ENCODE data around the gene HGD.

Gene HGD

DNA sequence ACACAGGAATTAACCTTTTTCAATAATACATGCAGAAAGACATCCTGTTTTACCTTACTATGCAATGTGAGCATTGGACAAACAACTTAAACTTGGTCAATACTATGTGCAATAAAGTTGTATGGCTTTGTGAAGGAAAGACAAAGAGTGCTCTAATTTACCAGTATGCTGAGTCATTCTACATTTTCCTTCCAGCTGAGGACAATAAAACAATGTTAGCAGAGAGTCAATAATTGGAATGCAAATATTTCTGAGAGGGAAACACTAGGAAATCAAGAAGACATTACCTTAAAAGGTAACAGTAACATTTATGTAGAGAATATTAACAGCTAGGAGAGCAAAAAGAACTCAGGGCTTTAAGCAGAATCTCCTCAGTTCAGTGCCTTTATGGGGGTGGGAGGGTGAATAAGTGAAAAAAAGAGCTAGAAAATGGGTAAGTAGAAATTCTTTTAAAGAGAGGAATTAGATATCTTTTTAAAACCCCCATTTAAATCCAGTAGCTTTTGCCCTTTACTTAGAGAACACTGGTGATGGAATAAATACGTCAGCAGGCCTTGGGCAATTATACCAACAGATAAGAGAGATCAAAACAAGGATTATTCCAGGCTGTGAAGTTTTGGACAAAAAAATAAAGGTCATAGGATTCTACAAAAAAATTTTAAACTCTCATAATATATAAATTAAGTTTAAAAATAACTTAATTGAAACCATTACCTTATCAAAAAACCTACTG lies 11.6 kb upstream of the HGD start:
- TF ChIP-seq POLR2A (IDR thresholded peaks at IDR 0.05; ENCODE audit: low read depth, low read length): no peak
- no peak for TF ChIP-seq POLR2AphosphoS5 (IDR thresholded peaks at IDR 0.05; ENCODE audit: low read depth, low read length)
- no peak for TF ChIP-seq TAF1 (IDR thresholded peaks at IDR 0.05; ENCODE audit: borderline replicate concordance, low read depth, low read length)
- FAIRE-seq (peak; percentile 51), DNase-seq (ENCODE audit: insufficient read length) (no peak)

DNA sequence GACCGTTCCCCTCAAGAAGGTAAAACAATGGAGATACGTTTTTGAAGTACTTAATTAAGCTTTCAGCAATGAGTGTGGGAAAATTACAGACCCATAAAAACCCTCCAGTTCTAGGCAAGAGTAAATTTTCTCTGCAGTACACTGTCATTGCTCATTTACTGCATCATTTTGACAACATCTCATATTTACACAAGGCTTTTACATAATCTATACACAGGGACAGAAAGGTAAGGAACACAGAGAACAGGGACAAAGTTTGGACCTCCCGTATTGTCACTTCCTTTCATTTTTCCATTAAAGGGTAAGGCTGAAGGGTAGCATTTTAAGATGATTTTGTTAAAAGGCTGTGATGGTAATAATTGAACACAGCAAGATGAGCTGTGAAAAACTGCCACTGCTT lies 7.4 kb upstream of the HGD start:
- TF ChIP-seq POLR2A (IDR thresholded peaks at IDR 0.05; ENCODE audit: low read depth, low read length) (no peak), POLR2AphosphoS5 (IDR thresholded peaks at IDR 0.05; ENCODE audit: low read depth, low read length) (no peak), TAF1 (IDR thresholded peaks at IDR 0.05; ENCODE audit: borderline replicate concordance, low read depth, low read length) (no peak)
- DNase-seq (ENCODE audit: insufficient read length): no peak
- FAIRE-seq: no peak

DNA sequence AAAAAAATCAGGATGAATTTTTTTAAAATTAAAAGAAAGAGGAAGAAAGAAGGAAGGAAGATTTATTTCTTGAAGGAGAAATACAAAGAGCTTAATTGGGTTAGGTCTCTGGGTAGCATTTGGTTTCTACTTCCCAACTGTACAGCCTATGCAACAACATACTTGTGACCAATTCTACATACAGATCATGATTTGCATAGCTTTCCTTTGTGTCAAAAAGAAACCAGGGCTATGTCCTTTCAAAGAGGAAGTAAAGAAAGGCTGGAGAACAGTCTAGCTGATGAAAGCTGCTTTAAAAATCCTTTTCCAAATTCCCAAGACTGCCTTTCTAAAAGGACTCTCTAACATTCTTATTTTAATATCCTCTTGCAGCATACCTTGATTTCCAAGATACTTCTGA lies 6.1 kb upstream of the HGD start:
- TF ChIP-seq TAF1 (IDR thresholded peaks at IDR 0.05; ENCODE audit: borderline replicate concordance, low read depth, low read length): no peak
- TF ChIP-seq POLR2A (IDR thresholded peaks at IDR 0.05; ENCODE audit: low read depth, low read length): no peak
- TF ChIP-seq POLR2AphosphoS5 (IDR thresholded peaks at IDR 0.05; ENCODE audit: low read depth, low read length): no peak
- DNase-seq (ENCODE audit: insufficient read length) (no peak), FAIRE-seq (no peak)

DNA sequence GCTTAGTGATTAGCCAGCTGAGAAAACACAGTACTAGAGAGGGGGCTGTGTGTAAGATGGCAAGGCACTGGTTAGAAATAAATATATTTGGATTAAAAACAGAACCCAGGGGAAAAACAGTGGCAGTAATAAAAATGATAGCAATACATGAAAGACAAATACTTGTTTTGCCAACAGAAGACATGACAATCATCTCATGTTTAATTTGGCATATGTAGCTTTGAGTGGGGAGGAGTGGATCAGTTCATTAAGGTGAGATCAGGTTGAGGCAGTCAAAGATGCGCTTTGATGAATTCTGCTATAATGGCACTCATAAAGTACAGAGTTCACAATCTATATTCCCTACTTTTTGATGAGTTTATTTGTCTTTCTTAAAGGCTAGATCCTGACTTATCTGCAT lies 3.4 kb upstream of the HGD start:
- no peak for DNase-seq (ENCODE audit: insufficient read length)
- TF ChIP-seq POLR2A (IDR thresholded peaks at IDR 0.05; ENCODE audit: low read depth, low read length): no peak
- no peak for TF ChIP-seq TAF1 (IDR thresholded peaks at IDR 0.05; ENCODE audit: borderline replicate concordance, low read depth, low read length)
- no peak for TF ChIP-seq POLR2AphosphoS5 (IDR thresholded peaks at IDR 0.05; ENCODE audit: low read depth, low read length)
- no peak for FAIRE-seq

DNA sequence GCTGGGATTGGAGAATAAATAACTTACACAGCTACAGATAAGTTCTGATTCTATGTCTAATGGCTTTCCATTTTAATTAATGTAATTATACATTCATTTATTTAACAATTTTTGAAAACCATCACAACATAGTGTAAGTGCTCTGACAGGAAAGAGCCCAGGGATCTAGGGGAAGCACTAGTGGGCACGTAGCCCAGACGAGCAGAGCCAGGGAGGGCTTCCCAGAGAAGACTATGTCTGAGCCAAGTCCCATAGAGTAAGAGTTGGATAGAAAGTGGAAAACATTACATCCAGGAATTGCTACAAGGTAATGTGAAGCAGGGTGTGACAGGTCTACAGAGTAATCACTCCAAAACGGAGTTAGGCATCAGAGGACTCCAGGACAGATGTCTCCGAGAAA lies 2.9 kb upstream of the HGD start:
- no peak for DNase-seq (ENCODE audit: insufficient read length)
- no peak for TF ChIP-seq POLR2A (IDR thresholded peaks at IDR 0.05; ENCODE audit: low read depth, low read length)
- no peak for TF ChIP-seq POLR2AphosphoS5 (IDR thresholded peaks at IDR 0.05; ENCODE audit: low read depth, low read length)
- TF ChIP-seq TAF1 (IDR thresholded peaks at IDR 0.05; ENCODE audit: borderline replicate concordance, low read depth, low read length): no peak
- FAIRE-seq: no peak

DNA sequence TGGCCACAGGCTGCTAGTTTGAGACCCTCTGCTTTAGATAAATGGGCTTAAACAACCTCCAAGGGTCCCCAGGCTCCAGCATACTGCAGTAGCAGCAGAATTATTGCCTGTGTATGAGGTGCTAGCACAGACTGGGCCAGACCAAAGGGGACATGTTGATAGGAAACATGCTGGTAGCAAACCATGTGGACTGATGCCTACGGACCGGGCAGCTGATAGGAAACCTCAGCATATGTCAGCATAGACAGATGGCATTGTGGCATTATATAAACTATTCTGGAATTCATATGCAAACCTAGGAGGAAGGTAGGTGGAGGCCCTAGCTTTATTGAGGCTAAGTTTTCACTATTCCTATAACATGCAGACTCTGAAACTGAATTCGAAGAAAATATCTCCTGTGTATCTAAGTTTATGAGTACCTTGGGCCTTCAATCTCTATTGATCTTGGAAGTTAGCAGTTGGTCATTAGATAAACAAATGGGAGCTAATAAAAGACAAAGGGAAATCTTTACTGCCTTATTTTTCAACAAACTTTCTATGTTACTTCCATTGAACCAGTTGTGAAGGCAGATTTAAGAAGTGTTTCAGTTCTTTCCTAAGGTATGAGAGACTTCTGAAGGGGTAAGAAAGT lies 1.7 kb upstream of the HGD start:
- FAIRE-seq: no peak
- TF ChIP-seq TAF1 (IDR thresholded peaks at IDR 0.05; ENCODE audit: borderline replicate concordance, low read depth, low read length) (no peak), POLR2AphosphoS5 (IDR thresholded peaks at IDR 0.05; ENCODE audit: low read depth, low read length) (no peak), POLR2A (IDR thresholded peaks at IDR 0.05; ENCODE audit: low read depth, low read length) (no peak)

DNA sequence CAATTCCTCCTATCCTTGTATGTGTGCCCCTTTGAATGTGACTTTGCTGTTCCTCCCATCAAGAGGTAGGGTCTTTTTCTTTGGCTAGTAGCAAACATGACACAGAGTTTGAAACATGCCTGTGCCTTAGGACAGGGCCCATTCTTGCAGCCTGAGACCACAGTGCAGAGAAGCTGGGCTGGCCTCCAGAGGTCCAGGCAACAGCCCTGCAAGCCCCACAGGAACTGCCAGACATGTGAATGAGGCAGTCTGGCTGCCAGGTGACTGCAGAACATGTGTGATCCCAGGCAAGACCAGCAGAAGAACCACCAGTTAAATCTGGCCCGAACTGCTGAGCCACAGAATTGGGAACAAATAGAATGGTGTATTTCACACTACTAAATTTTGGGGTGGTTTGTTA lies 1.2 kb upstream of the HGD start:
- TF ChIP-seq POLR2A (IDR thresholded peaks at IDR 0.05; ENCODE audit: low read depth, low read length) (no peak), TAF1 (IDR thresholded peaks at IDR 0.05; ENCODE audit: borderline replicate concordance, low read depth, low read length) (no peak), POLR2AphosphoS5 (IDR thresholded peaks at IDR 0.05; ENCODE audit: low read depth, low read length) (no peak)
- DNase-seq (ENCODE audit: insufficient read length): no peak
- FAIRE-seq: no peak

More for the DNA sequence above, 1.7 kb upstream of the HGD start:
- no peak for DNase-seq (ENCODE audit: insufficient read length)

DNA sequence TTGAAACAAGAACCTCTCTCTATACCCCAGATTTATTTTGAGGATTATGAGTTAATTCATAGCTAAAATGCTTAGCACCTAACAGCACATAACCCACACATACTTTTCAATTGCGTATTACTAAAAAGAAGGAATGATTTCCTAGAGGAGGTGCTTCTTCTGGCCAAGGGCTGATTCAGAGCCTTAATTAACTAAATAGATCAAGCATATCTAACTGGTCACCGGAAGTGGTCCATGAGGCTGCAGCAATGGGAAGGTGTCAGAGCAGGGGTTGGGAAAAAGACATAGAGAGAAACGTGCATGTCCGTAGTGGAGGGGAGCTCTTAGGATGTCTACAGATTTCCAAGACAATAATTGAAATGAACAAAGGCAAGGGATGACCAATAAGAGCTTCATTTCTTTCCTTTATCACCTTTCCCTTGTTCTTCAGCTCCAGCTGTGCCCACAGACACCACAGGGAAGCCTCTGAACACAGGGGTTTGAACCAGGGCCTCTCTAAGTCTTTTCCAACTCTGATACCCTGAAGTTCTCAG lies 467 bp downstream of the HGD start:
- FAIRE-seq (no peak), DNase-seq (ENCODE audit: insufficient read length) (no peak)
- no peak for TF ChIP-seq TAF1 (IDR thresholded peaks at IDR 0.05; ENCODE audit: borderline replicate concordance, low read depth, low read length)
- no peak for TF ChIP-seq POLR2A (IDR thresholded peaks at IDR 0.05; ENCODE audit: low read depth, low read length)
- no peak for TF ChIP-seq POLR2AphosphoS5 (IDR thresholded peaks at IDR 0.05; ENCODE audit: low read depth, low read length)

DNA sequence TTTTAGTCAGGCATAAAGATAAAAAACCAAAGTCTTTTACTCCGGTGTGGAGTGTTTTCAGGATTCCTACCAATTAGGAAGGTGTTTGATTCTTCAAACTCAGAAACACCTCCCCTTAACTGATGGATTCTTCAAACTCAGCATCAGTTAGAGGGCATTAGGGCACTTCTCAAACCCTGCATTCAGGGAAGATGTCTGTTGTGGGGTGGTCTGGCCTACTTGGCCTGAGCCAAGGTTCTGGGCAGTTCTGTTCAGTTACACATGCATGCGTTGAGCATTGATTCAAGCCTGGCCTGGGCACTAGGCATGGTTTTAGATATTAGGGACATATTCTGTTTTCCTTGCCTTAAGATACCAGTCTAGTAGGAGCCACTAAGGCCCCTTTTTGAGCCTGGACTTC lies 1.0 kb downstream of the HGD start:
- FAIRE-seq (no peak), DNase-seq (ENCODE audit: insufficient read length) (no peak)
- TF ChIP-seq POLR2A (IDR thresholded peaks at IDR 0.05; ENCODE audit: low read depth, low read length) (no peak), POLR2AphosphoS5 (IDR thresholded peaks at IDR 0.05; ENCODE audit: low read depth, low read length) (no peak), TAF1 (IDR thresholded peaks at IDR 0.05; ENCODE audit: borderline replicate concordance, low read depth, low read length) (no peak)

DNA sequence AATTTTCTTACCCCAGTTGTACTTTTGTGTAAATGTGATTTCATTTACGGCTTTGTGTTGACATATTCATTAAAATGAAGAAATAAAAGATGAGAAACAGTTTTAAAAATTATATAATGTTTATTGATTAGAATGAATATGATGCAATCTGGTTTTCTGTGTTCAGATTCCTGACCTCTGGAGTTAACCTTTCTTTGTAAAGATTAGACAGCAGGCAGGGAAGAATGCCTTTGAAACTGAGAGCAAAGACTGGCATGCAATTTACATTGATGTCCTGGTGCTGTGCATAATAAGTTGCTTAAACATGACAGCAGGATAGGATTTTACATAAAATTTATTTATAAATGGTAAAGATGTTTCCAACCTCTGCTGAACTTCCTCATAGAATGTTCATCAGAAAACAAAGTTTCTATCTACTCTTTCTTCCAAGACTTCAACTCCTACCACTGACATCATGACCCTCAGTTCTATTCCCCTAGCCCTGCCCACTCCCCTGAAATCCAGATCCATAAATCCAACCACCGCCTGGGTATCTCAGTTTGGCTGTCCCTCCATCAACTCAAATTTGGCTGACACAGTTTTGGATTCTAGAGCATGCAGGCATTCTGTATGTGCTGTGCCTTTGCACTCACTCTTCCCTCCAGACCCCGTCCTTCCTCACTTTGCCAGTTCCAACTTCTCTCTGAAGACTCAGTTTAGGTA lies 1.7 kb downstream of the HGD start:
- no peak for FAIRE-seq
- TF ChIP-seq POLR2AphosphoS5 (IDR thresholded peaks at IDR 0.05; ENCODE audit: low read depth, low read length) (no peak), TAF1 (IDR thresholded peaks at IDR 0.05; ENCODE audit: borderline replicate concordance, low read depth, low read length) (no peak), POLR2A (IDR thresholded peaks at IDR 0.05; ENCODE audit: low read depth, low read length) (no peak)
- no peak for DNase-seq (ENCODE audit: insufficient read length)

DNA sequence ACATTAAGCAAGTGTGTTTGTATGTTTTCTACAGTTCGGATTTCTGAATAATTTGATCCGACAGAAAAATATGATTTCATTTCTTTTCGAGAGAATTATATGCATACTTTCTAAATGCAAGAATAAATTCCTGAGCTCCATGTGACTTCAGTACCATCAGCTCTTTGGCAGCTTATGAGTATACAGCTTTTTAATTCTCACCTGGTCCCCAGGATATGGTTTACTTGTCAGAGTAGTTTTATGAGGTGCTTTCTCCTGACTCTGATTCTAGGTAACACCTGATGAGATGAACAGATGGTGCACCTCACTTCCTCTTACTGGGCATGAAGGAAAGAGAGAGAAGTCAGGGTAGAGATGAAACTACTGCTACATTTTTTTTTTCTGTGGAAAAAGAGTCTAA lies 3.1 kb downstream of the HGD start:
- FAIRE-seq (no peak), DNase-seq (ENCODE audit: insufficient read length) (no peak)

More for the DNA sequence above, 3.1 kb downstream of the HGD start:
- TF ChIP-seq TAF1 (IDR thresholded peaks at IDR 0.05; ENCODE audit: borderline replicate concordance, low read depth, low read length): no peak
- no peak for TF ChIP-seq POLR2A (IDR thresholded peaks at IDR 0.05; ENCODE audit: low read depth, low read length)
- TF ChIP-seq POLR2AphosphoS5 (IDR thresholded peaks at IDR 0.05; ENCODE audit: low read depth, low read length): no peak

All from GM12892 (cell line).